GM12892 (cell line): ENCODE results near the gene ELP4.

ENCODE experiments used
- POLR2A ChIP-seq: IDR thresholded peaks from 2 replicates; pipeline ENCODE4 v1.6.1; 2011; ENCODE audit warnings: low read depth, low read length, control low read depth
- POLR2AphosphoS5 ChIP-seq: IDR thresholded peaks from 2 replicates; pipeline ENCODE4 v1.6.1; 2011; ENCODE audit warnings: low read depth, low read length, control low read depth
- TAF1 ChIP-seq: IDR thresholded peaks from 2 replicates; pipeline ENCODE4 v1.6.1; 2011; ENCODE audit warnings: low read depth, mild to moderate bottlenecking, control low read depth, low read length, borderline replicate concordance

- no peak for TF ChIP-seq POLR2A
- TF ChIP-seq POLR2AphosphoS5, result no peak
- TF ChIP-seq TAF1, result no peak
These were observed 309.3 kb downstream of the ELP4 start for GRCh38 chr11:31818874-31819331.
